BLaER1 (cell line): ENCODE data around the gene TDO2.
"Not testable (repeated sequence)": the region's sequence is repeated elsewhere in the genome, so short reads cannot be mapped to it uniquely, and the experiment has no call there.

Experiments used
- H3K27ac ChIP-seq: shearing (Covaris generic); formaldehyde crosslinking; 2 replicates; pipeline ENCODE4 v1.8.1; 2022
- H3K27me3 ChIP-seq: shearing (Covaris generic); formaldehyde crosslinking; 2 replicates; pipeline ENCODE4 v1.8.1; 2022
- H3K36me3 ChIP-seq: shearing (Covaris generic); formaldehyde crosslinking; 2 replicates; pipeline ENCODE4 v1.8.1; 2022
- H3K4me1 ChIP-seq: shearing (Covaris generic); formaldehyde crosslinking; 2 replicates; pipeline ENCODE4 v1.8.1; 2022
- H3K4me2 ChIP-seq: shearing (Covaris generic); formaldehyde crosslinking; 2 replicates; pipeline ENCODE4 v1.8.1; 2022
- H3K4me3 ChIP-seq: shearing (Covaris generic); formaldehyde crosslinking; 2 replicates; pipeline ENCODE4 v1.8.1; 2022
- H3K9ac ChIP-seq: shearing (Covaris generic); formaldehyde crosslinking; 2 replicates; pipeline ENCODE4 v1.8.1; 2022
- H3K9me3 ChIP-seq: shearing (Covaris generic); formaldehyde crosslinking; 2 replicates; pipeline ENCODE4 v1.8.1; 2022
- H4K20me1 ChIP-seq: shearing (Covaris generic); formaldehyde crosslinking; 2 replicates; pipeline ENCODE4 v1.8.1; 2022
- Cebpa-rat ChIP-seq: shearing (Covaris generic); IDR thresholded peaks from 2 replicates; pipeline ENCODE4 v1.8.1; 2022

The TDO2 gene

DNA sequence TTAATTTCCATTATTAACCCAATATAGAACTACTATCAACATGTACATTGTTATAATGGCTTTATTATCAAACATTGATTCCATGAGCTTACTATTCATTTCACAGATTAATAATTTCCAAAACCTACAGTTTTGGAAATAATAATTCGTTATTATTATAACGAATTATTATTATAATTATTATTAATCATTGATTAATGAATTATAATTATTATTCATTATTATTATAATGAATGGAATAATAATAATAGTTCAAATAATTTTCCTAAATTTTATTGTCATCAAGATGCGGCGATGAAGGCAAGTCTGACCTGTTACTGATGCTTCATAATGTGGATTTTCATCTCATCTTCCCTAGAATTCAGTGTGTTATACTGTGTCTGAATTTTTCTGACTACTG, 28.1 kb downstream of the TDO2 start:
- no peak overlapping the region for H3K27ac ChIP-seq
- H3K36me3 ChIP-seq: peaks cover 5% of the 10 kb centered on the region; the same call in 1 of the 2 replicates
- H3K9ac ChIP-seq: no peak overlapping the region
- H3K27me3 ChIP-seq: no peaks in the 10 kb centered on the region
- H3K4me2 ChIP-seq: no peak overlapping the region
- H3K4me1 ChIP-seq: no peaks in the 10 kb centered on the region
- H4K20me1 ChIP-seq: no peaks in the 10 kb centered on the region
- no peak overlapping the region for H3K4me3 ChIP-seq
- peaks cover 22% of the 10 kb centered on the region for H3K9me3 ChIP-seq
- TF ChIP-seq Cebpa-rat: no peak

GRCh38 chr4:155934634-155935033, 31.1 kb downstream of the TDO2 start:
- not testable (repeated sequence) for H4K20me1 ChIP-seq, H3K4me2 ChIP-seq, H3K27me3 ChIP-seq, H3K27ac ChIP-seq, H3K36me3 ChIP-seq, H3K4me1 ChIP-seq, H3K9ac ChIP-seq, H3K4me3 ChIP-seq
- peaks cover 11% of the 10 kb centered on the region for H3K9me3 ChIP-seq

DNA sequence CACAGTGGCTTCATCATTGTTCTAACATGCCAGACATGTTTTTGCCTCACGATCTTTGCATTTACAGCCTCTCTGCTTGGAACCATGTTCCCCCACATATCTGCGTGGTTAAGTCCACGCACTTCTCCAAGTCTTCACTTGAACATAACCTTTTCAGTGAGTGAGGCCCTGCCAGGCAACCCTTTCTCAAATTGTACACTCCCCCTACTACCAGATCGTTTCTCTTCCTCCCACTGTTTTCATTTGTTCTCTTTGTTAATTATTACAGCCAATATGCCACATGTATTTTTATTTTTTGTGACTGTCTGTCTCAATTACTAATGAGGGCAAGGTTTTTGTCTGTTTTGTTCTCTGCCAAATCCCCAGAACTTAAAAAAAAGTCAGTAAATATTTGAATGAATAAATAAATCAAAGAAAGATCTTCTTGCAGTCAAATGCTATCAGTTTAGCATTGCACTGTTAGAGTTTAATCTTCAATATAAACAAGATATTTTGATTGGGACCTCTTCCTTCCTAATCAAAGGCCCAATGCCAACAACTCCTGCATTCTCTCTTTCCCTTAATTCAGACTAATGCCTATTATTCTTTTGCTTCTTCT, 32.0 kb downstream of the TDO2 start:
- no peak for TF ChIP-seq Cebpa-rat
- Histone ChIP-seq H3K4me2 (no peak overlapping the region), H3K4me3 (no peak overlapping the region), H3K36me3 (0 out of 2 replicates have a peak, but pooled peaks cover 6% of the 10 kb centered on the region), H3K9me3 (peaks cover 6% of the 10 kb centered on the region), H3K27me3 (no peaks in the 10 kb centered on the region), H3K9ac (no peak overlapping the region), H3K27ac (no peak overlapping the region), H3K4me1 (no peaks in the 10 kb centered on the region), H4K20me1 (no peaks in the 10 kb centered on the region)

- Histone ChIP-seq H3K36me3 (0 out of 2 replicates have a peak, but pooled peaks cover 6% of the 10 kb centered on the region), H3K27ac (no peak overlapping the region), H3K4me2 (no peak overlapping the region), H3K9ac (no peak overlapping the region), H4K20me1 (no peaks in the 10 kb centered on the region), H3K9me3 (no peaks in the 10 kb centered on the region), H3K27me3 (no peaks in the 10 kb centered on the region), H3K4me1 (no peaks in the 10 kb centered on the region), H3K4me3 (no peak overlapping the region)
- no peak for TF ChIP-seq Cebpa-rat
Measured at GRCh38 chr4:155941085-155941790, 37.7 kb downstream of the TDO2 start.

DNA sequence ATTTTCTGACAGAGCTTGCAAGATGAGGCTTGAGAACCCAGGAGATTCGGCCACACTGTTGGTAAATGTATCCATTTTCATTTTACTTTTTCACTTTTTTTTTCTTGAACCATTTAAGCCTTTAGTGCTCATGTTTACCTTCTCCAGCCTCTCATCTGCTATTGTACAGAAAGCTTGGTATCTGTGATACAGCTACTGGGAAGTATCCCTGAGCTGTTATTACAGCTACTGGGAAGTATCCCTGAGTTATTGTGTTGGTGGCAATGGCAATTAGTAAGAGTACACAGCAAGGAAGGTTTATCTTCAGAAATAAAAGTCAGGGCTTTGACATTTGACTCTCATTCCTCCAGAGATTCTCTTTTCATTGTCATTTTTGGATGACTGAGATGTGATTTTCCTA, 38.3 kb downstream of the TDO2 start:
- H3K27ac ChIP-seq: no peak overlapping the region
- H4K20me1 ChIP-seq: no peaks in the 10 kb centered on the region
- H3K4me2 ChIP-seq: no peak overlapping the region
- 0 out of 2 replicates have a peak, but pooled peaks cover 6% of the 10 kb centered on the region for H3K36me3 ChIP-seq
- H3K4me3 ChIP-seq: no peak overlapping the region
- no peaks in the 10 kb centered on the region for H3K4me1 ChIP-seq
- no peaks in the 10 kb centered on the region for H3K9me3 ChIP-seq
- H3K9ac ChIP-seq: no peak overlapping the region
- no peak for TF ChIP-seq Cebpa-rat
- no peaks in the 10 kb centered on the region for H3K27me3 ChIP-seq

DNA sequence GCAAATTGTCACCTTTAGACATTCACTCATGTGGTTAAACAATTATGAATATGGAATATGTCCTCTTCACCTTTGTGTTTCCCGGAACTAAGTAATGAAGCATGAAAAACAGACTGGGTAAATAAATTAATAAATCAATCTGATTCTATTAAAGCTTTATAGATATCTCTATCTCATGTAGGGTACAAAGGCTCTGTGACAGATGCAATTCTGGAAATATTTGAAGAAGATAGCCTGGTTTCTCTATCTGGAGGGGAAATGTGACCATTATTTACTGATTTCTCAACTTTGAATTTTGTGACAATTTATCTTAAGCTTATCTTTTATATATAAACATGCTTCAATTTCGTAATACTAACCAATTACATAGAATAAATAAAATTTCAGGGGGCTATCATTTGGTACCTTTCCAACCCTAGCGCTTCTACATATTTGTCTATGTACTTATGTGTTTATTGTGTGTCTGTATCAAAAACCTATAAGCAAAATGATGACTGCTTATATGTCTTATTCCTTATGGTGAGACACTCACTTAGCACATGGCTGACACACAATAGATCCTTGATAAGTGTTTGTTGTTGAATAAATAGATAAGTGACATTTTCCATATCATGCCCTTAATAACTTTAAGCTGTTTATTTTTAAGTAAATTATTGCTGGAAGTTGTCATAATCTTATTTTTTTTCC, 40.3 kb downstream of the TDO2 start:
- Histone ChIP-seq H3K27ac (no peak overlapping the region), H3K27me3 (no peaks in the 10 kb centered on the region), H3K4me2 (no peak overlapping the region), H3K9me3 (no peaks in the 10 kb centered on the region), H3K36me3 (no peaks in the 10 kb centered on the region), H3K9ac (no peak overlapping the region), H4K20me1 (no peaks in the 10 kb centered on the region), H3K4me3 (no peak overlapping the region), H3K4me1 (no peaks in the 10 kb centered on the region)
- no peak for TF ChIP-seq Cebpa-rat

DNA sequence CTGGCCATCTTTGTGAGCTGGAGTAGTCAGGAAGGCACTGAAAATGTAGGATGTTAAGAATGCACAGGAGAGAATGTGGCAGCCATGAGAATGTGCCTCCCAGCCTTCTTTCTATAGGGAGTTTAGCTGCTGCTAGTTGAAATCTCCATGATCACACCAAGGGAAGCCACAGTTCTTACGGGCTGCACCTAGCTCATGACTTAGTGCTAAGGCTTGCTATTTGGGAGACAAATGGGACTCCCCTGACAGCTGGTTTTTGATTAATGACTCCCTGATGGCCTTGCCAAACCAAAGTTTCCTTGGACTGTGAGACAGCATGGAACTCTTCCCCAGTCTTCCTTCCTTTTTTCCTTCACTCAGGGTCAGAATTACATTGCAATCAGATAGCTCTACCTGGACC, 41.0 kb downstream of the TDO2 start:
- H3K9ac ChIP-seq: no peak overlapping the region

GRCh38 chr4:155946486-155946885, 43.0 kb downstream of the TDO2 start:
- Histone ChIP-seq H3K4me1 (no peaks in the 10 kb centered on the region), H3K4me3 (no peak overlapping the region), H4K20me1 (no peaks in the 10 kb centered on the region), H3K9ac (no peak overlapping the region), H3K36me3 (no peaks in the 10 kb centered on the region), H3K27me3 (no peaks in the 10 kb centered on the region), H3K4me2 (no peak overlapping the region), H3K27ac (no peak overlapping the region), H3K9me3 (no peaks in the 10 kb centered on the region)
- TF ChIP-seq Cebpa-rat: no peak

More for the DNA sequence above, 41.0 kb downstream of the TDO2 start:
- Histone ChIP-seq H3K27me3 (no peaks in the 10 kb centered on the region), H3K4me3 (no peak overlapping the region), H3K4me2 (no peak overlapping the region), H3K4me1 (no peaks in the 10 kb centered on the region), H3K9me3 (no peaks in the 10 kb centered on the region), H3K27ac (no peak overlapping the region), H4K20me1 (no peaks in the 10 kb centered on the region), H3K36me3 (no peaks in the 10 kb centered on the region)
- no peak for TF ChIP-seq Cebpa-rat

- Histone ChIP-seq H3K9ac (no peak overlapping the region), H3K4me3 (no peak overlapping the region), H3K36me3 (no peaks in the 10 kb centered on the region), H3K9me3 (no peaks in the 10 kb centered on the region), H4K20me1 (no peaks in the 10 kb centered on the region), H3K27me3 (no peaks in the 10 kb centered on the region), H3K4me1 (no peaks in the 10 kb centered on the region), H3K4me2 (no peak overlapping the region), H3K27ac (no peak overlapping the region)
- no peak for TF ChIP-seq Cebpa-rat
Measured at GRCh38 chr4:155948541-155948940, 45.0 kb downstream of the TDO2 start.

- Histone ChIP-seq H3K4me1 (0 out of 2 replicates have a peak, but pooled peaks cover 4% of the 10 kb centered on the region), H3K4me2 (no peak overlapping the region), H4K20me1 (no peaks in the 10 kb centered on the region), H3K36me3 (no peaks in the 10 kb centered on the region), H3K27ac (no peak overlapping the region), H3K9me3 (no peaks in the 10 kb centered on the region), H3K9ac (no peak overlapping the region), H3K27me3 (no peaks in the 10 kb centered on the region), H3K4me3 (no peak overlapping the region)
- no peak for TF ChIP-seq Cebpa-rat
Measured at GRCh38 chr4:155950461-155950860, 47.0 kb downstream of the TDO2 start.
